OCI-LY1 (cell line): Measurements from ENCODE around the gene CFAP57.

Source experiments
- H2AFZ ChIP-seq: fragments of 200-600 bp; sonication (generic), shearing (Covaris generic); 2 replicates; pipeline ENCODE4 v1.6.0; 2014; ENCODE audit warnings: antibody characterized with exemption, mild to moderate bottlenecking, low read length
- H3F3A ChIP-seq: fragments of 200-600 bp; sonication (generic), shearing (Covaris generic); 2 replicates; pipeline ENCODE4 v1.6.0; 2014; ENCODE audit warnings: mild to moderate bottlenecking, antibody characterized with exemption, low read length, moderate library complexity; ENCODE audit not compliant: insufficient read depth
- H3K27ac ChIP-seq: fragments of 200-600 bp; sonication (generic); 2 replicates; pipeline ENCODE4 v1.5.1; 2014; ENCODE audit warnings: low read length, mixed run types, mild to moderate bottlenecking, low read depth; ENCODE audit not compliant: poor library complexity, severe bottlenecking
- H3K27me3 ChIP-seq: fragments of 200-600 bp; sonication (generic); 2 replicates; pipeline ENCODE4 v1.6.0; 2014; ENCODE audit warnings: antibody characterized with exemption, mild to moderate bottlenecking, low read length, moderate library complexity; ENCODE audit not compliant: insufficient read depth
- H3K36me3 ChIP-seq: fragments of 200-600 bp; sonication (generic); 2 replicates; pipeline ENCODE4 v1.6.1; 2014; ENCODE audit warnings: mild to moderate bottlenecking, antibody characterized with exemption, low read length, moderate library complexity, mixed read lengths; ENCODE audit not compliant: insufficient read depth
- H3K4me1 ChIP-seq: fragments of 200-600 bp; sonication (generic); 2 replicates; pipeline ENCODE4 v1.5.1; 2014; ENCODE audit warnings: mild to moderate bottlenecking, low read length, moderate library complexity; ENCODE audit not compliant: insufficient read depth, severe bottlenecking
- H3K4me2 ChIP-seq: fragments of 200-600 bp; sonication (generic), shearing (Covaris generic); 2 replicates; pipeline ENCODE4 v1.6.1; 2014; ENCODE audit warnings: low read length
- H3K4me3 ChIP-seq: fragments of 200-600 bp; sonication (generic); 2 replicates; pipeline ENCODE4 v1.5.1; 2014; ENCODE audit warnings: low read length, low read depth, mild to moderate bottlenecking, mixed read lengths; ENCODE audit not compliant: poor library complexity, severe bottlenecking
- H3K79me2 ChIP-seq: fragments of 200-600 bp; shearing (Covaris generic); 2 replicates; pipeline ENCODE4 v1.6.1; 2016; ENCODE audit warnings: mixed run types, low read length, mixed read lengths; ENCODE audit not compliant: insufficient read depth
- H3K9ac ChIP-seq: fragments of 200-600 bp; sonication (generic), shearing (Covaris generic); 2 replicates; pipeline ENCODE4 v1.6.1; 2014; ENCODE audit warnings: mild to moderate bottlenecking, low read length, mixed read lengths
- H3K9me2 ChIP-seq: fragments of 200-600 bp; sonication (generic), shearing (Covaris generic); 2 replicates; pipeline ENCODE4 v1.6.1; 2014; ENCODE audit warnings: low read depth, mild to moderate bottlenecking, low read length, mixed read lengths
- H3K9me3 ChIP-seq: fragments of 200-600 bp; shearing (Covaris generic); 2 replicates; pipeline ENCODE4 v1.6.1; 2014; ENCODE audit warnings: low read length, mixed read lengths
- H4K20me1 ChIP-seq: fragments of 200-600 bp; sonication (generic), shearing (Covaris generic); 2 replicates; pipeline ENCODE4 v1.6.0; 2016; ENCODE audit warnings: mild to moderate bottlenecking, low read length; ENCODE audit not compliant: insufficient read depth
- CTCF ChIP-seq: fragments of 200-600 bp; sonication (generic), shearing (Covaris generic); IDR thresholded peaks from 2 replicates; pipeline ENCODE4 v1.5.1; 2017; ENCODE audit warnings: mild to moderate bottlenecking, antibody characterized with exemption, low read length, moderate library complexity, mixed read lengths
- EZH2 ChIP-seq: fragments of 200-600 bp; sonication (generic), shearing (Covaris generic); IDR thresholded peaks from 2 replicates; pipeline ENCODE4 v1.8.0; 2017; ENCODE audit warnings: borderline replicate concordance, mixed run types, mild to moderate bottlenecking, antibody characterized with exemption, low read length, moderate library complexity, mixed read lengths

CFAP57 gene

GRCh38 chr1:43272161-43272560 is 100.0 kb downstream of the CFAP57 start:
- Histone ChIP-seq H3K9me2 (no peaks in the 10 kb centered on the region), H3K4me2 (no peak overlapping the region), H3K36me3 (no peaks in the 10 kb centered on the region), H4K20me1 (no peaks in the 10 kb centered on the region), H3K9ac (no peak overlapping the region), H3K79me2 (no peaks in the 10 kb centered on the region), H3K27ac (no peak overlapping the region), H2AFZ (no peak overlapping the region), H3K9me3 (no peaks in the 10 kb centered on the region), H3K4me3 (no peak overlapping the region), H3F3A (no peaks in the 10 kb centered on the region), H3K4me1 (peaks cover 3% of the 10 kb centered on the region), H3K27me3 (peaks cover 6% of the 10 kb centered on the region)
- TF ChIP-seq EZH2: no peak
- TF ChIP-seq CTCF: no peak

- no peak overlapping the region for H3K4me3 ChIP-seq
- H4K20me1 ChIP-seq: no peaks in the 10 kb centered on the region
- H3K36me3 ChIP-seq: no peaks in the 10 kb centered on the region
- H3K27me3 ChIP-seq: peaks cover 6% of the 10 kb centered on the region
- H3K4me1 ChIP-seq: peaks cover 3% of the 10 kb centered on the region
- H2AFZ ChIP-seq: no peak overlapping the region
- no peaks in the 10 kb centered on the region for H3F3A ChIP-seq
- H3K9ac ChIP-seq: no peak overlapping the region
- no peak overlapping the region for H3K27ac ChIP-seq
- no peaks in the 10 kb centered on the region for H3K9me2 ChIP-seq
- no peaks in the 10 kb centered on the region for H3K9me3 ChIP-seq
- no peak for TF ChIP-seq EZH2
- TF ChIP-seq CTCF: no peak
- H3K79me2 ChIP-seq: no peaks in the 10 kb centered on the region
- no peak overlapping the region for H3K4me2 ChIP-seq
Measured at GRCh38 chr1:43272576-43273571, 100.7 kb downstream of the CFAP57 start.

GRCh38 chr1:43273708-43274107 is 101.6 kb downstream of the CFAP57 start:
- peaks cover 3% of the 10 kb centered on the region for H3K4me1 ChIP-seq
- H3K27me3 ChIP-seq: peaks cover 6% of the 10 kb centered on the region
- no peaks in the 10 kb centered on the region for H3K9me3 ChIP-seq
- no peaks in the 10 kb centered on the region for H3F3A ChIP-seq
- H3K79me2 ChIP-seq: no peaks in the 10 kb centered on the region
- H3K4me2 ChIP-seq: no peak overlapping the region
- no peaks in the 10 kb centered on the region for H3K9me2 ChIP-seq
- no peak overlapping the region for H3K4me3 ChIP-seq
- no peak overlapping the region for H3K27ac ChIP-seq
- no peak overlapping the region for H2AFZ ChIP-seq
- no peak overlapping the region for H3K9ac ChIP-seq
- no peaks in the 10 kb centered on the region for H3K36me3 ChIP-seq
- TF ChIP-seq EZH2: no peak
- H4K20me1 ChIP-seq: no peaks in the 10 kb centered on the region
